Measurements from ENCODE around the gene CAPRIN2.

The CAPRIN2 gene

GRCh38 chr12:30784508-30784907 lies 29.8 kb upstream of the CAPRIN2 start:
- ChIA-PET CTCF (no interaction called here), POLR2A (ENCODE audit: low non-redundant PET) (no interaction called here)
- TF ChIP-seq CTCF (conservative IDR thresholded peaks at IDR 0.05; ENCODE audit: low read depth): no peak
- no peak for DNase-seq (ENCODE audit: low spot score)
- H3K27ac ChIP-seq: no peak overlapping the region

- POLR2A ChIA-PET (ENCODE audit: low non-redundant PET): no interaction called here
- no peak for TF ChIP-seq CTCF (conservative IDR thresholded peaks at IDR 0.05; ENCODE audit: low read depth)
- no peak for DNase-seq (ENCODE audit: low spot score)
- no peak overlapping the region for H3K27ac ChIP-seq
- CTCF ChIA-PET: no interaction called here
Measured at GRCh38 chr12:30783946-30784345, 29.2 kb upstream of the CAPRIN2 start.

- TF ChIP-seq CTCF (conservative IDR thresholded peaks at IDR 0.05; ENCODE audit: low read depth): no peak
- ChIA-PET CTCF (no interaction called here), POLR2A (ENCODE audit: low non-redundant PET) (no interaction called here)
Measured at GRCh38 chr12:30782316-30783173, 27.8 kb upstream of the CAPRIN2 start.

GRCh38 chr12:30779578-30779977 lies 24.8 kb upstream of the CAPRIN2 start:
- no peak for DNase-seq (ENCODE audit: low spot score)
- H3K27ac ChIP-seq: no peak overlapping the region
- no peak for TF ChIP-seq CTCF (conservative IDR thresholded peaks at IDR 0.05; ENCODE audit: low read depth)
- ChIA-PET POLR2A (ENCODE audit: low non-redundant PET) (no interaction called here), CTCF (no interaction called here)

More at GRCh38 chr12:30782316-30783173, 27.8 kb upstream of the CAPRIN2 start:
- DNase-seq (ENCODE audit: low spot score): no peak
- no peak overlapping the region for H3K27ac ChIP-seq

GRCh38 chr12:30779178-30779577 lies 24.4 kb upstream of the CAPRIN2 start:
- ChIA-PET CTCF (no interaction called here), POLR2A (ENCODE audit: low non-redundant PET) (no interaction called here)
- no peak for DNase-seq (ENCODE audit: low spot score)
- no peak for TF ChIP-seq CTCF (conservative IDR thresholded peaks at IDR 0.05; ENCODE audit: low read depth)
- H3K27ac ChIP-seq: no peak overlapping the region

GRCh38 chr12:30774599-30774998 lies 19.8 kb upstream of the CAPRIN2 start:
- CTCF ChIA-PET: interaction anchor here (0.7 kb wide), 1 partner anchor 21 kb away, joined by 3 read pairs; no protein-coding TSS in a partner anchor
- POLR2A ChIA-PET (ENCODE audit: low non-redundant PET): no interaction called here
- H3K27ac ChIP-seq: no peak overlapping the region
- no peak for TF ChIP-seq CTCF (conservative IDR thresholded peaks at IDR 0.05; ENCODE audit: low read depth)
- DNase-seq (ENCODE audit: low spot score): no peak
